NCI-H2196 treated with DMSO at 0.1 percent for 48 hours (cell line): ENCODE results near the gene RRP1.
"Not testable (repeated sequence)": the region's sequence is repeated elsewhere in the genome, so short reads cannot be mapped to it uniquely, and the experiment has no call there.

Source experiments
- DNase-seq: peaks from one replicate; lab custom pipeline; 2025; ENCODE audit not compliant: unreplicated experiment; lab: John Stamatoyannopoulos, UW

The RRP1 gene

GRCh38 chr21:43835050-43835449, 45.7 kb downstream of the RRP1 start:
- DNase-seq = no peak

GRCh38 chr21:43835861-43836260, 46.5 kb downstream of the RRP1 start:
- DNase-seq = no peak

GRCh38 chr21:43836616-43837015, 47.2 kb downstream of the RRP1 start:
- DNase-seq = no peak

- DNase-seq = no peak
Observed at GRCh38 chr21:43840259-43840658, 50.9 kb downstream of the RRP1 start.

- no peak for DNase-seq
Observed at GRCh38 chr21:43842742-43843141, 53.4 kb downstream of the RRP1 start.

GRCh38 chr21:43844906-43845305, 55.5 kb downstream of the RRP1 start:
- DNase-seq = not testable (repeated sequence)

- DNase-seq = no peak
Observed at GRCh38 chr21:43845386-43845785, 56.0 kb downstream of the RRP1 start.

- DNase-seq = no peak
Observed at GRCh38 chr21:43846430-43846829, 57.1 kb downstream of the RRP1 start.

- DNase-seq = no peak
Observed at GRCh38 chr21:43847301-43847700, 57.9 kb downstream of the RRP1 start.

GRCh38 chr21:43848771-43849170, 59.4 kb downstream of the RRP1 start:
- no peak for DNase-seq

GRCh38 chr21:43849532-43850299, 60.3 kb downstream of the RRP1 start:
- DNase-seq = no peak

GRCh38 chr21:43850728-43851295, 61.4 kb downstream of the RRP1 start:
- no peak for DNase-seq

GRCh38 chr21:43851593-43851992, 62.2 kb downstream of the RRP1 start:
- DNase-seq = no peak

- DNase-seq = no peak
Observed at GRCh38 chr21:43853851-43854772, 64.7 kb downstream of the RRP1 start.
